HG02840 (cell line): ENCODE results near the gene GCNA.
"Not testable (repeated sequence)": the region's sequence is repeated elsewhere in the genome, so short reads cannot be mapped to it uniquely, and the experiment has no call there.

Source experiments
- ATAC-seq: cut with Tn5 transposase; IDR thresholded peaks from one replicate; pipeline ENCODE4 v1.9.1; 2021; ENCODE audit warnings: mild to moderate bottlenecking, moderate library complexity, moderate number of reproducible peaks; ENCODE audit not compliant: unreplicated experiment, low FRiP score

GCNA gene

DNA sequence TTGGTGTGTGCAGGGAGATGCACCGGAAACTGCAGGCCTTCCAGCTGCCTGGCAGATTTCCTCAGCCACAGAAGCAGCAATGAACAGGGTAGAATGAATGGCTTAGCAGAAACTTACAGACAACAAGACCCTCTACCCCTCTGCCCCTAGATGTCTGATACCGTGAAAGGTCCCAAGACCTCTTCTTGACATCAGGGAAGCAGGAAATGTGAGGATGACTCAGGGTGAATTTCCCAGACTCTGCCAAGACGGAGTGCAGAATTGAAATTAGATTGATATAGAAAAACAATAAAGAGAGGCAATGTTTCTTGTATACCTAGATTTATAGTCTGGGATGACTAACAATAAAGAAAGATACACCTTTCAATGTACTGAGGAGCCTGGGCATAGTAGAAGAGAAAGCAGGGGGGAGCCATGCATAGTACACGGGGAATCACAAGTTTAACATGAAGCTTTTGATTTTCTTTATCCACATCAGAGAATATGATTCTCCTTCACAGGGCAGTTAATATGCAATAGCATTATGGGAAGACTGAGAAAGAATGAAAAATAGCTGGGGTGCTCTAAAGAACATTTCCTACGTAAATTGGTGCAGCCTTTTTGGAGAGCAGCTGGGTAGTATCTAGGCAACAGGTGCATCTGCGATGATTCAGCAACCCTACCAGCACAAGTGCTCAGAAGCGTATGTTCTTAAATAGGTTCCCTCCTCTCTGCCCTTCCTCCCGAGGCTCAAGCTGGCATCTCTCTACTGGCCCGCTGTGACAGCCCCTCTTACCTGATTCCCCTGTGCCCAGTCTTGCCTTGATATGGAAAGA is 58.4 kb downstream of the GCNA start:
- no peak for ATAC-seq

DNA sequence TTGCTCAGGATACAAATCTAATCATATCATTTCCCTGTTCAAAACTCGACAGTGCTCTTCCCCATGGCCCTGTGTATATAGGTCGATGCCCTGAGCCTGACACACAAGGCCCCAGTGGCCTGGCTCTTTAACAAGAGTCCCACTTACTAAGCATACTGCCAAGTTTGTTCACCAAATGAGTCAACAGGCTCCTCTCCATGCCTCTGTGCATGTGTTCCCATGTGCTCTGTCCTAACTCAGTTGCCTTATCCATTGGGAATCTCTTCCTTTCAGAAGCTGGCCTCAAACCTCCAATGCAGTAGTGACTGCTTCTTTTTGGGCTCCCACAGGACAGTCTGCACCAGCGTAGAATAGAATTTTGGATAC is 59.0 kb downstream of the GCNA start:
- no peak for ATAC-seq

DNA sequence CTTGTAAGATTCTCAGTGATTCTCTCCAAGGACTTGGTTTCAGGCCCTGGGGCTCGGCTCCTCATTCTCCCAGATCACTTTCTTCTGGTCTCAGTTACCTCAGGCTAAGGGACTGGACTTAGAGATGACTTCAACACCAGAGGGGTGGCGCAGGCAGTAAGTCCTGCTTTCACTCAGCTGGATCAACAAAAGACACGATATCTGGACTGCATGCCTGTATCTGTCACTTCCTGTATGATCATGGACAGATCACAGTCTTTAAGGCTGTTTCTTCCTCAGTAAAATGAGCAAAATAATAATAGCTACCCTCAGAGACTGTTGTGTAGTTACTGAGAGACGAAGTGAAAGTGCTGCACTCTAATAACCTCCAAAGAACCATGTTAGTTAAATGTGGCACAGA is 59.6 kb downstream of the GCNA start:
- ATAC-seq = peak; percentile 55

DNA sequence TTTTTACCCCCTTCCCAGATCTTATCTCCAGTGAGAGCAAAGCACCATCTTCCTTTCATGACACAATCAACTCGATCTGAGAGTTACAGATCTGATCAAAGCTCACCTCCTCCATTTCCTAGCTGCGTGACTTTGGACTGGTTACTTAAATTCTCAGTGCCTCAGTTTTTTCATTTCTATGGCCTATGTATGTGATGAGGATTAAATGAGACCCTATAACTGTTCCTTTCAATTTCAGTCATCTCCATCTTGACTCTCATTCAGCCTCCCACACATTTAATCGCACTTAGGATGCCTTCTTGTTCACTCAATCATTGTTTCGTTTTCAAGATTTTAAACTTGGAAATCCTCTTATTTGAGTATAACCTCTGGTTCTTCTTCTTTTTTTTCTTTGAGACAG is 60.2 kb downstream of the GCNA start:
- no peak for ATAC-seq

DNA sequence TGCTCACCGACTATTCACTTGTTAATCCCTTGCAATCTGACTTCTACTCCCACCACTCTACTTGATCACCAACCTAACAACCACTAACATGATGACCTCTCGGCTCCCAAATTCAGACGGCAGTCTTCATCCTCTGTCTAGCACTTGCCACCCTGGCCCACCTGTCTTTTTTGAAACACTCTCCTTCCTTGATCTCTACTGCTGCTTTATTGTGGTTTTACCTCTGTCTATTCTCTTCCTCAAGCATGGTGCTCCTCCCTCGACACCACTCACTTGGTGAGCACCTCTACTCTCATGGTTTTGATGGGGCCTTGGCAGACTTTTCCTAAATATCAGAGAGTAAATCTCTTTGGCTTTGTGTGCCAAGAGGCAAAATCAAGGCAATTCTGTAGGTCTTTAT is 61.8 kb downstream of the GCNA start:
- ATAC-seq = no peak

DNA sequence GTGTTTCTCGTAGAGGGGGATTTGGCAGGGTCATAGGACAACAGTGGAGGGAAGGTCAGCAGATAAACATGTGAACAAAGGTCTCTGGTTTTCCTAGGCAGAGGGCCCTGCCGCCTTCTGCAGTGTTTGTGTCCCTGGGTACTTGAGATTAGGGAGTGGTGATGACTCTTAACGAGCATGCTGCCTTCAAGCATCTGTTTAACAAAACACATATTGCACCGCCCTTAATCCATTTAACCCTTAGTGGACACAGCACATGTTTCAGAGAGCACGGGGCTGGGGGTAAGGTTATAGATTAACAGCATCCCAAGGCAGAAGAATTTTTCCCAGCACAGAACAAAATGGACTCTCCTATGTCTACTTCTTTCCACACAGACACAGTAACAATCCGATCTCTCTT is 66.2 kb downstream of the GCNA start:
- ATAC-seq = not testable (repeated sequence)

DNA sequence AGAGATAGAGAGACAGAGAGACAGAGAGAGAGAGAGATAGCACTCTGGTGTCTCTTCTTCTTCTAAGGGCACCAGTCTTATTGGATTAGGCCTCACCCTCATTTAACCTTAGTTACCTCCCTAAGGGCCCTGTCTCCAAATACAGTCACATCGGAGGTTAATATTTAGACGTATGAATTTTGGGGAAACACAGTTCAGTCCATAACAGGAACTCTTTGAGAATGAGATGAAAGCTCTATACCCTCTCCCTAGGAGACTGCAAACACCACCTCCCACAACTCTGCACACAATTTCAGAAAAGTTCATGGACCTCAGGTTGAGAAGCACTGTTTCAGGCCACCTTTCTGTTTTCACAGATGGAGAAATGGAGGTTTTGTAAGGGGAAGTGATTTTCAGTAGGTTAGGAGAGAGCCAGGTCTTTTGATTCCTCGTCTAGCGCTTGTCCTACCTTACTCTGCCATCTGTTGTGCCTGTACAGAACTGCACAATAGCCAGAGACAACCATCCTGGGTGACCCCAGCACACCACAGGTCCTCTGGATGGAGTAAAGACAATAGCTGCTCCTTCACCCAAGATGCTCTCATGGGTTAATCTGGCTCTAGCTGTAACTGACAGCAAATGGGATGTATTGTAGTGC is 72.2 kb downstream of the GCNA start:
- ATAC-seq = no peak

DNA sequence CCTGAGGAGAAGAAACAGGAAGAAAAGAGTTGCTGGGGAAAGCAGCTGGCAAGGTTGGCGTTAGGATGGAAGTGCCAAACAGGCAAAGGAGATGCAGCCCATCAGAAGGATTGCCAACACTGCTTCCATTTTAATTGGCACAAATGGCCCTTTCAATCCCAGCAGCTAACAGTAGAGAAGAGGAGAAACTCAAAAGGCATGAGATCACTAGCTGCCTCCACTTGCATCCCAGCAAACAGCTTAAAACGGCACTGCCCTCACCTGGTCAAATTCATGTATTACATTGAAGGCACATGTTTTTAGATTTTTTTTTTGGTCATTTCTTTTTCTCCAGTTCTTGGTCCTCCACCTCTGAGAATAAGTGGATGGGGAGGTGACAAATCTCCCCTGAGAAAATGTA is 74.2 kb downstream of the GCNA start:
- no peak for ATAC-seq

DNA sequence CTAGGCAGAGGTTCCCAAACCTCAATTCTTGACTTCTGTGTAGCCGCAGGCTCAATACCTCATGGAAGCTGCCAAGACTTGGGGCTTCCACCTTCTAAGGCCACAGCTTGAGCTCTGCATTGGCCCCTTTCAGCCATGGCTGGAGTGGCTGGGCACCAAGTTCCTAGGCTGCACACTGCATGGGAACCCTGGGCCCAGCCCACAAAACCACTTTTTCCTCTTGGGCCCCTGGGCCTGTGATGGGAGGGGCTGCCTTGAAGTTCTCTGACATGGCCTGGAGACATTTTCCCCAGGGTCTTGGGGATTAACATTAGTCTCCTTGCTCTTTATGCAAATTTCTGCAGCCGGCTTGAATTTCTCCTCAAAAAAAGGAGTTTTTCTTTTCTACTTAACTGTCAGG is 75.1 kb downstream of the GCNA start:
- no peak for ATAC-seq

DNA sequence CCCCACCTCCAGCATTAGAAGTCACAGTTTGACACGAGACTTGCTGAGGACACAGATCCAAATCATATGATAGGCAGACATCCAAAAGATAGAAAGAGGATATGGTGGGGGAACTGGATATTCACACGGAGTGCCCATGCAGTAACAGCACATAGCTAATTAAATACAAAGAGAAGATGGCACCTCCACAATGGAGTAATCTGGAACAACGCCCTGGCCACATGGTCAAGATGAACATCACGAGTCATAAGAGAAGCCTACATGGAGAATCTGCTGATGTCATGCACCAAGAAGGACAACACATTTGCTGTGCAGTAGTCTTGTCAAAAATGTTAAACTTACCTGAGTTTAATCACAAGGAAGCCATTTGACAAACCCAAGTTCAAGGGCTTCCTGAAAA is 79.0 kb downstream of the GCNA start:
- ATAC-seq = no peak

DNA sequence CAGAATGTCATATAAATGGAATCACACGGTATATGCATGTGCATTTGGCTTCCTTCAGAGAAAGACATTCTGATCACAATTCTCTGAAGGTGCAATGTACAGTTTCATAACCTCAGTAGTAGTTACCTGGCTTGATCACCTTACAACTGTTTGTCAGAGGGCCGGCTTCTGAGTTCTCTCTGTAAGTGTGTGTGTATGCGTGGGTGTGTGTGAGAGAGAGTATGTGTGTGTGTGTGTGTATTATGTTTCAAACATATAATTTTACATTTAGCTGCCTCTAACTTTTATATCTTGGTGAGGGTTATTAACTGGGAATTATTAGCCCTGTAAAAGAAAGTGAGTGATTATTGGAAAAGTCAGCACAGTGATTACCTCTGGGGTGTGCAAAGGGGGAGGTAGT is 81.1 kb downstream of the GCNA start:
- ATAC-seq = no peak

DNA sequence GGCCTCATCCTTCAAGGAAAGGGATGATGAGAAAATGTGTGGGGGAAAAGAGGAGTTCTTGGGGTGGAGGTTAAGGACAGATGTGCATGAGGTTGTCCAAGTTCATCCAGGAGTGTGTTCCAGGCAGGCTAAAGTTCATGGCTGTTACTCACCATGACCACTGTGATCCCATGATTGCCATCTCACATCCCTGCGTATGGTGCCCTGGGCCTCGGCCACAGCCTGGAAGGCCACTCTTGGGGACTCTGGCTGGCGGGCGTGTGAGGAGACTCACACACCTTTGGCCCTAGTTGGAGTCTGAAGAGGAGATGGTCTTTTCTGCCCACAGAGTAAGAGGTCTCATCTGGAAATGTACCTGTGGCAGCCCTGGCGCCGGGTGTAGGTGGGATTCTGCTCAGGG is 81.7 kb downstream of the GCNA start:
- no peak for ATAC-seq

DNA sequence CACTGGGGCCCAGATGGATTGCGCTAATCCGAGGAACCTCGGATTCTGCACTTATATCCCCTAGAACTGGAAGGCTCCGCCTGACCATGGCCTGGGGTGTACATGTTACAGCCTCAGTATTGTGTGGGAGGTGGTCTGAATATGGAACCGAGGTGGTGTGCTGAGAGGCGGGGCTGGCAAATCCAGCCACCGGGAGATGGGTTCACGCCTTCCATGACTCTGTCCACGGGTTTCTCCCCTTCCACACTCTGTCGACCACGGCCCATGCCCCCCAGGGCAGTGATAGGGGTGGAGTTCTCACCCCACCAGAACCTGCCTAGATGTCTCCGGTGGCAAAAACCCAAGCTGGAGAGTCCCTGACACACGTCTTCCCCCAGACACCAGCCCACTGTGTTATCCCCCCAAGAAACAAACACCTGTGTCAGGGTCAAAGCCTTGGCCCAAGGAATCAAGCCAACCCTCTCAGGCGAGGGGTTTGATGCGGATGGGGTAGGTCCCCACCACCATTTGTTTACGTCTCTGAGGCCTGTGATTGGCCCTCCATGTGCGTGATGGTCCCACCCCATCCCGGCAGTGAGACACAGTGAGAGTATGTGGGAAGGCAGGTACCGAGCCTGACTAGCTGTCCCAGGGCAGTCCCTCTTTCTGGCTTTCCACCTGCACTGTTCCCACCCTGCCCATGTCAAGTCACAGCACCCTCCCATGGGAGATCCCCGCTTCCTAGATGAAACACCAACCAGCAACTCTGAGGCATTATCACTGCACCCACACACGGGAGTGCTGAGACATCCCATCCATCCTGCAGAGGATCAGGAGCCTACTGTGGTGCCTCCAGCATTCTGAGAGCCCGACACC is 82.6 kb downstream of the GCNA start:
- no peak for ATAC-seq

DNA sequence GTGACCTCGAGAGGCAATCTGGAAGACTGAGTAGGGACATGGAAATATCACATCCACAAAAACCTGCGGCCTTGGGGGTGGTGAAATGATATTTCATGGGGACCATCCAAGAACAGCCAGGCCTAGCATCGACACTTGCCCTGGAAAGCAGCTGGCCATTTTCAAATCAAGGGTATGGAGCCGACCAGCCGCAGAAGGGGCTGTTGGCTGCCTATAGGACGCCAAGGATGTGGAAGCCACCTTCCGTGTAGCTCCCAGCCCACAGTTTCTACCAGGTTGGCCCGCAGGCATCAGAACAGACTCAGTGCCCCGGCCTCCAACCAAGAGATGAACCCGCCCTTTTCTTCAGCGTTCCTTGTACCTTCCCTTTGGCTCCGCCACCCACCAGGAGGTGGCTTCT is 83.7 kb downstream of the GCNA start:
- ATAC-seq = no peak

DNA sequence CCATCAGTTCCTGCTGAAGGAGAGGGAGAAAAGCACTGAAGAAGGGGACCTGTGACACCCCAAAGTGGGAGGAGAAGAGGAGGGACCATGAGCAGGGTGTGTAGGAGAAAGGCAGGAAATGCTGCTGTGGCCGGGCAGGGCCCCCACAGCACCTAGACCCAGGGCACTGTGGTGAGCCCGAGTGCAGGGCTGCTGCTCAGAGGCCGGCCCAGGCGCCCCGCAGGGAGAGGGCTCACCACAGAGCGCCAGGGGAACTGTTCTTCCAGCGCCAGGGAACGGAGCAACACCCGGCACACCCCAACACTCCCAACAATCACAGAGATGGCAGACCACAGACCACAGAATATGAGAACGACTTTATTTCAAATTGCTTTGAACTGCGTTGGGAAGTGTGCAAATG is 84.4 kb downstream of the GCNA start:
- ATAC-seq = not testable (repeated sequence)
